ENCODE measurements around the gene ECI2. TPM values are rescaled to one million over a fixed set of nuclear protein-coding genes. Genes with fewer than 3 reads are reported as not detected.

Gene ECI2
- total RNA-seq, 1 donor from 2014 or later, result 49.1 TPM

DNA sequence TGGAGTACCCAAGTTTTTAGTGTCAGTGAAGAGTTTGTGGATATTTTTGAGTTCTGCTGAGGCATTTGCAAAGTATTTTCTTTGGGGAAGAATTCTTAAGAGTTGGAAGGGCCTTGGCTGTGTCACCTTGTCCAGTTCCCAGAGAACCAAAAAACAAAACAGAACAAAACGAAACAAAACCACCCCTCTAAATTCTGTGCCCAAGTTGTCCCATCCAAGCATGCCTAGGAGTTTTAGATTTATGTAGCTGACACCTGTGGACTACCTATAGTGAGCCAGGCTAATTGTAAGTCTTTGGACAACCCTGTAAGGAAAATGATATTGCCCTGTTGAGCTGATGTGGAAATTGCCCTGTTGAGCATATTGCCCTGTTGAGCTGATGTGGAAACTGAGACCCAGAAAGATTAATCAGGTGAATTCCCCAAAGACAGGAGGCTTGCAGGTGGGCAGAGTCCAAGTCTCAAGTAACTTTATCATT, 1.0 kb upstream of the ECI2 start:
- Mint-ChIP-seq H3K9me3 (peaks cover 11% of the 10 kb centered on the region), H3K27me3 (ENCODE audit: insufficient read depth, low read depth) (peaks cover 5% of the 10 kb centered on the region), H3K36me3 (peaks cover 19% of the 10 kb centered on the region), H3K4me1 (peaks cover 22% of the 10 kb centered on the region), H3K4me3 (peak overlapping the region; percentile 87), H3K27ac (no peak overlapping the region)
- no peak for DNase-seq (ENCODE audit: low spot score)
- H3K9me3 ChIP-seq (ENCODE audit: low read depth), result no peaks in the 10 kb centered on the region
- no peak overlapping the region for H3K9ac ChIP-seq
- no peaks in the 10 kb centered on the region for H3K36me3 ChIP-seq
- TF ChIP-seq EZH2 (IDR thresholded peaks at IDR 0.05) (no peak), EZH2phosphoT487 (IDR thresholded peaks at IDR 0.05) (no peak)
- TF ChIP-seq, protein P1, sequence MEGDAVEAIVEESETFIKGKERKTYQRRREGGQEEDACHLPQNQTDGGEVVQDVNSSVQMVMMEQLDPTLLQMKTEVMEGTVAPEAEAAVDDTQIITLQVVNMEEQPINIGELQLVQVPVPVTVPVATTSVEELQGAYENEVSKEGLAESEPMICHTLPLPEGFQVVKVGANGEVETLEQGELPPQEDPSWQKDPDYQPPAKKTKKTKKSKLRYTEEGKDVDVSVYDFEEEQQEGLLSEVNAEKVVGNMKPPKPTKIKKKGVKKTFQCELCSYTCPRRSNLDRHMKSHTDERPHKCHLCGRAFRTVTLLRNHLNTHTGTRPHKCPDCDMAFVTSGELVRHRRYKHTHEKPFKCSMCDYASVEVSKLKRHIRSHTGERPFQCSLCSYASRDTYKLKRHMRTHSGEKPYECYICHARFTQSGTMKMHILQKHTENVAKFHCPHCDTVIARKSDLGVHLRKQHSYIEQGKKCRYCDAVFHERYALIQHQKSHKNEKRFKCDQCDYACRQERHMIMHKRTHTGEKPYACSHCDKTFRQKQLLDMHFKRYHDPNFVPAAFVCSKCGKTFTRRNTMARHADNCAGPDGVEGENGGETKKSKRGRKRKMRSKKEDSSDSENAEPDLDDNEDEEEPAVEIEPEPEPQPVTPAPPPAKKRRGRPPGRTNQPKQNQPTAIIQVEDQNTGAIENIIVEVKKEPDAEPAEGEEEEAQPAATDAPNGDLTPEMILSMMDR (IDR thresholded peaks at IDR 0.05), result no peak
- H3K27ac ChIP-seq, result no peak overlapping the region
- H3F3A ChIP-seq (ENCODE audit: low read depth), result peaks cover 24% of the 10 kb centered on the region
- H3K27me3 ChIP-seq, result peaks cover 6% of the 10 kb centered on the region
- peak overlapping the region; percentile 79 for H3K4me2 ChIP-seq
- peaks cover 15% of the 10 kb centered on the region for H3K4me1 ChIP-seq
- H2AFZ ChIP-seq (replicated peaks), result peak overlapping the region; percentile 51
- no peaks in the 10 kb centered on the region for H3K79me2 ChIP-seq (ENCODE audit: low read depth)
- H4K20me1 ChIP-seq (ENCODE audit: low read depth), result no peaks in the 10 kb centered on the region
- peak overlapping the region; percentile 81 for H3K4me3 ChIP-seq

DNA sequence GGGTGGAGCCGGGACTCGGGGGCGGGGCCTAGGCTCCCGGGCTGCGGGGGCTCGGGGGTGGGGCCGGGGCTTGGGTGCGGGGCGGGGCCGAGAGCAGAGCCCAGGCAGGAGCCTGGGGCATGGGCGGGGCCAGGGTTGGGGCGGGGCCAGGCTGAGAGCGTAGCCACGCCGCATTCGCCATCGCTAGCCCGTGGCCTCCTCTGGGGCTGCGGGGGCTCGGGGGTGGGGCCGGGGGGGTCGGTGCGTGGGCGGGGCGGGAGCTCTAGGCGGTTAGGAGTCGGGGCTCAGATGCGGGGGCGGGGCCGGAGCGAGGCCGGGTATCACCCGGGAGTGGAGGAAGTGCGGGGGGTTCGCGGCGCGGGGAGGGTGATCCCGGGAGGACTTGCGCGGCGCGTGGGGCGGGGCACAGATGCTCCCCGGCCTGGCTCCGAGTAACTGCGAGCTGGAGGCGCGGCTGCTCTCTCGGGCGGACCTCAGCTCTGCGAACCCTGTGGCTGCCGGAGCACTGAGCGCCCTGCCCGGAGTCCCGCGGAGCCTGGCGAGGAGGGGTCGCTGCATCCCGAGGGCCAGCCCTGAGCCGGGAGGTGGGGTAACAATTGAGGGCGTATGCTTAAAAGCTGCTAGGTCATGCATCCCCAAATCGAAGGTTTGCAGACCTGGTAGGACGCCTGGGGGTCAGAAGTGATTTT, 434 bp upstream of the ECI2 start:
- H3K27ac ChIP-seq, result no peak overlapping the region
- H3K9ac ChIP-seq, result no peak overlapping the region
- peaks cover 3% of the 10 kb centered on the region for H3K36me3 ChIP-seq
- peaks cover 24% of the 10 kb centered on the region for H3F3A ChIP-seq (ENCODE audit: low read depth)
- H3K4me1 Mint-ChIP-seq, result peaks cover 22% of the 10 kb centered on the region
- H3K27me3 ChIP-seq, result peaks cover 6% of the 10 kb centered on the region
- peaks cover 15% of the 10 kb centered on the region for H3K4me1 ChIP-seq
- no peaks in the 10 kb centered on the region for H3K9me3 ChIP-seq (ENCODE audit: low read depth)
- peaks cover 19% of the 10 kb centered on the region for H3K36me3 Mint-ChIP-seq
- TF ChIP-seq EZH2phosphoT487 (IDR thresholded peaks at IDR 0.05), result no peak
- TF ChIP-seq, protein P1 (IDR thresholded peaks at IDR 0.05), result peak; percentile 4
- H3K4me3 Mint-ChIP-seq, result peak overlapping the region; percentile 87
- peaks cover 10% of the 10 kb centered on the region for H3K9me3 Mint-ChIP-seq
- no peak overlapping the region for H3K27ac Mint-ChIP-seq
- H3K4me3 ChIP-seq, result peak overlapping the region; percentile 81
- peak overlapping the region; percentile 79 for H3K4me2 ChIP-seq
- no peaks in the 10 kb centered on the region for H3K79me2 ChIP-seq (ENCODE audit: low read depth)
- DNase-seq (ENCODE audit: low spot score), result peak; percentile 96
- H4K20me1 ChIP-seq (ENCODE audit: low read depth), result no peaks in the 10 kb centered on the region
- peak overlapping the region; percentile 51 for H2AFZ ChIP-seq (replicated peaks)
- H3K27me3 Mint-ChIP-seq (ENCODE audit: insufficient read depth, low read depth), result peaks cover 5% of the 10 kb centered on the region

DNA sequence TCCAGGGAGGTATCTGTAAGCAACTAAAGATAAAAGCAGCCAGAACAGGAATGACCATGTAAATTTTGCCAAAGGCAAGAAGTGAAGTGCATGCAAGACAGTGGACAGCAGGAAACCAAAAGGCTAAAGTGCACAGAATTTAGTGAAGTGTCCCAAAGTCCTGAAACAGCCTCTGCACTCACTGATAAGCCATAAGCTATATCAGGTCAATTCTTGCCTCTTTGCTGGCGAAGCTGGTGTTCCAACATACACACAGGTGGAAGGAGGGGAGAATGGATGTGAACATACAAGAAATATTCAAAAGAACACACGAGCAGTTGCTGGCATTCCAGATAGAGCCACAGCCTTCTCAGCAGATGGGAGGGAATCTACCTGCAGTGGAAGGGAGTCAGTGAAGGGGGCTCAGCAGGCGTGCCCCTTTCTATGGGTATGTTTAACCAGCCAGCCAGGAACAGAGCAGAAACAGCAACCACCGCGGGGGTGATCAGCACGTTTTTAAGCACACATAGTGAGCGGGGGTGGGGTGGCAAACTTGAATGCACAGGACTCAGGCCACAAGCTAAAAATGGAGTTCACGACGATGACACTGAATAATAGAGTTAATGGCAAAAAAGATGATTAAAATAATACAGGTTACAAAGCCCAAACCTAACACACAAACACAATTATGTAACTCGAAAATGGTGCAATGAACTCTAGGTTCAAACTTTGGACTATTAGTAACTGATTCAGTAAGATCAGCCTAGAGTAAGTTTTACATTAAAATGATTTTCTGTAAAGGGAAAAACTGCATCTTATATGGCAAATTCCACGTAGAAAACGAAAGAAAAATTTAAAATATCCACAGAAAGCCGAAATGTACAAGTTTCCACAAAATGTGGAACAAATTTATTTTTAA, 1.2 kb downstream of the ECI2 start:
- Histone ChIP-seq H3K79me2 (ENCODE audit: low read depth) (no peaks in the 10 kb centered on the region), H3K27ac (no peak overlapping the region), H3K9ac (no peak overlapping the region), H3F3A (ENCODE audit: low read depth) (peaks cover 24% of the 10 kb centered on the region), H3K9me3 (ENCODE audit: low read depth) (no peaks in the 10 kb centered on the region), H3K36me3 (peaks cover 9% of the 10 kb centered on the region), H3K4me2 (peak overlapping the region; percentile 89), H3K27me3 (peaks cover 6% of the 10 kb centered on the region), H4K20me1 (ENCODE audit: low read depth) (no peaks in the 10 kb centered on the region), H2AFZ (replicated peaks) (peak overlapping the region; percentile 94), H3K4me1 (peaks cover 15% of the 10 kb centered on the region), H3K4me3 (peak overlapping the region; percentile 81)
- no peak overlapping the region for H3K27ac Mint-ChIP-seq
- H3K4me1 Mint-ChIP-seq, result peaks cover 22% of the 10 kb centered on the region
- H3K36me3 Mint-ChIP-seq, result peaks cover 32% of the 10 kb centered on the region
- peaks cover 5% of the 10 kb centered on the region for H3K27me3 Mint-ChIP-seq (ENCODE audit: insufficient read depth, low read depth)
- H3K9me3 Mint-ChIP-seq, result peaks cover 13% of the 10 kb centered on the region
- H3K4me3 Mint-ChIP-seq, result peak overlapping the region; percentile 90
- peak; percentile 39 for DNase-seq (ENCODE audit: low spot score)
- TF ChIP-seq EZH2 (IDR thresholded peaks at IDR 0.05) (no peak), EZH2phosphoT487 (IDR thresholded peaks at IDR 0.05) (no peak)
- TF ChIP-seq, protein P1 (IDR thresholded peaks at IDR 0.05), result no peak
